Small intestine (tissue), 7 donors: ENCODE data around the gene SIX5. TPM values are rescaled to one million over a fixed set of nuclear protein-coding genes. Genes with fewer than 3 reads are reported as not detected.
"Not testable (repeated sequence)": the region's sequence is repeated elsewhere in the genome, so short reads cannot be mapped to it uniquely, and the experiment has no call there.

Source experiments
- DNase-seq, 2 donors: peaks; one replicate each; pipeline versions ENCODE4 v3.0.0 to v3.0.0-alpha.2; 2013
- FAIRE-seq: peaks from 2 replicates; lab custom pipeline; 2012; peaks lifted over from hg19 to GRCh38; lab: Jason Lieb, UNC
- H3K27ac ChIP-seq, 3 donors: one replicate each; pipeline ENCODE4 v1.5.1; 2013; ENCODE audit warnings: low read length in 2 of 3, mild to moderate bottlenecking in 2 of 3, control low read depth in 1 of 3, inconsistent platforms in 1 of 3, low read depth in 1 of 3, moderate library complexity in 1 of 3
- H3K27me3 ChIP-seq, 3 donors: one replicate each; pipeline ENCODE4 v1.6.1; 2013; ENCODE audit warnings: low read length in 3 of 3, inconsistent platforms in 1 of 3; ENCODE audit not compliant: control insufficient read depth in 3 of 3, insufficient read depth in 3 of 3
- H3K36me3 ChIP-seq, 3 donors: one replicate each; pipeline ENCODE4 v1.6.1; 2013; ENCODE audit warnings: low read length in 3 of 3, inconsistent platforms in 1 of 3, low read depth in 1 of 3, mild to moderate bottlenecking in 1 of 3, moderate library complexity in 1 of 3; ENCODE audit not compliant: control insufficient read depth in 3 of 3, insufficient read depth in 2 of 3
- H3K4me1 ChIP-seq, 3 donors: one replicate each; pipeline ENCODE4 v1.6.1; 2013; ENCODE audit warnings: low read length in 2 of 3, inconsistent platforms in 1 of 3, low read depth in 1 of 3, mild to moderate bottlenecking in 1 of 3, moderate library complexity in 1 of 3; ENCODE audit not compliant: control insufficient read depth in 3 of 3, insufficient read depth in 2 of 3
- H3K4me3 ChIP-seq, 3 donors: one replicate each; pipeline ENCODE4 v1.5.1; 2013; ENCODE audit warnings: low read length in 3 of 3, control low read depth in 1 of 3, inconsistent platforms in 1 of 3, low read depth in 1 of 3, mild to moderate bottlenecking in 1 of 3, moderate library complexity in 1 of 3
- H3K9me3 ChIP-seq, 2 donors: one replicate each; pipeline ENCODE4 v1.6.1; 2013; ENCODE audit warnings: low read depth in 1 of 2, low read length in 1 of 2; ENCODE audit not compliant: control insufficient read depth in 2 of 2, insufficient read depth in 1 of 2
- WGBS, 3 donors: extraction: QIAGEN DNeasy Blood & Tissue Kit; methylation state at CpG; one replicate each; pipeline ENCODE4 v1.1.7; 2013; 5-methylcytosine and 5-hydroxymethylcytosine counted together
- polyA plus RNA-seq, 4 donors: library from polyadenylated mRNA; stranded (reverse) in 3 of 4; unstranded in 1 of 4; fragments of 200-250 nt in 3 of 4; fragments of 120-200 nt in 1 of 4; gene quantifications; one replicate each; pipeline versions ENCODE4 v1.2.1 to v1.2.3, GENCODE V29; 2013
- donor health status: healthy with polysubstance abuse.
- donor health status: control.
- donor health status: control.
- donor health status: Bipolar disorder and iron deficiency.
- donor health status: healthy.

Gene SIX5
- polyA plus RNA-seq, 4 donors: 1.6 to 12.4 (median 6.3) TPM

DNA sequence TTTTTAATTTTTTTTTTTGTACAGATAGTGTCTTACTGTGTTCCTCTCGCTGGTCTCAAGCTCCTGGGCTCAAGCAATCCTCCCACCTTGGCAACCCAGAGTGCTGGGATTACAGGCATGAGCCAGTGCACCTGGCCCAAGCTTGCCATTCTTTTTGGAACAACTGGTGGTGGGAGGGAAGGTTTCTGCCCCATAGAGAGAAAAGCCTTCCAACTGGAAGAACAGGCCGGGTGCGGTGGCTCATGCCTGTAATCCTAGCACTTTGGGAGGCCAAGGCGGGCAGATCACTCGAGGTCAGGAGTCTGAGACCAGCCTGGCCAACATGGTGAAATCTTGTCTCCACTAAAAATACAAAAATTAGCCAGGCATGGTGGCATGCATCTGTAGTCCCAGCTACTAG, 30.5 kb upstream of the SIX5 start:
- H3K4me3 ChIP-seq, FAIRE-seq: not testable (repeated sequence)

GRCh38 chr19:45798995-45799517, 30.0 kb upstream of the SIX5 start:
- H3K27ac ChIP-seq: no peak overlapping the region
- no peaks in the 10 kb centered on the region for H3K9me3 ChIP-seq
- H3K27me3 ChIP-seq: peaks cover 0 to 3% (median 0%) of the 10 kb centered on the region in 3 donors
- 4 to 8% (median 6%) methylated on average over 10 of the region's 10 CpGs for WGBS, 3 donors
- no peak for FAIRE-seq
- no peak overlapping the region for H3K4me3 ChIP-seq
- H3K36me3 ChIP-seq: no peaks in the 10 kb centered on the region
- H3K4me1 ChIP-seq: no peaks in the 10 kb centered on the region
- peak; percentile 54 to 75 for DNase-seq

More for the DNA sequence above, 30.5 kb upstream of the SIX5 start:
- H3K4me1 ChIP-seq, H3K27ac ChIP-seq, H3K27me3 ChIP-seq, H3K9me3 ChIP-seq, DNase-seq, H3K36me3 ChIP-seq: not testable (repeated sequence)
- WGBS, 3 donors: 72 to 85% (median 76%) methylated on average over 5 of the region's 5 CpGs

DNA sequence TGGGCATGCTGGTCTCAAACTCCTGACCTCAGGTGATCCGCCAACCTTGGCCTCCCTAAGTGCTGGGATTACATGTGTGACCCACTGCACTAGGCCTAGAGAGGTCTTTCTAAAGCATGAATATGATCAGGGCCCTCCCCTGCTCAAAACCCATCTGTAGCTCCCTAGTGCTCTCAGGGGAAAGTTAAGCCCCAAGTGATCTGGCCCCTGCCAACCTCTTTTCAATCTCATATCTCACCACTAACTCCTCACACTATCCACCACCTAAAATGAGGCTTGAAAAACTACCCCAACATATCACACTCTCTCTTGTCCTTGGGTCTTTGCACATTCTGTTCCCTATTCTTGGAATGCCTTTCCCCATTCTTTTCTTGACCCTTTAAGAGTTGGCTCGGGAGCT, 25.6 kb upstream of the SIX5 start:
- Histone ChIP-seq H3K9me3 (no peaks in the 10 kb centered on the region), H3K4me1 (peaks cover 0 to 13% (median 6%) of the 10 kb centered on the region in 3 donors), H3K27me3 (no peaks in the 10 kb centered on the region), H3K4me3 (no peak overlapping the region), H3K36me3 (peaks cover 0 to 12% (median 0%) of the 10 kb centered on the region in 3 donors), H3K27ac (no peak overlapping the region)
- 70 to 77% (median 77%) methylated on average over 2 of the region's 2 CpGs for WGBS, 3 donors
- FAIRE-seq (no peak), DNase-seq (no peak)

DNA sequence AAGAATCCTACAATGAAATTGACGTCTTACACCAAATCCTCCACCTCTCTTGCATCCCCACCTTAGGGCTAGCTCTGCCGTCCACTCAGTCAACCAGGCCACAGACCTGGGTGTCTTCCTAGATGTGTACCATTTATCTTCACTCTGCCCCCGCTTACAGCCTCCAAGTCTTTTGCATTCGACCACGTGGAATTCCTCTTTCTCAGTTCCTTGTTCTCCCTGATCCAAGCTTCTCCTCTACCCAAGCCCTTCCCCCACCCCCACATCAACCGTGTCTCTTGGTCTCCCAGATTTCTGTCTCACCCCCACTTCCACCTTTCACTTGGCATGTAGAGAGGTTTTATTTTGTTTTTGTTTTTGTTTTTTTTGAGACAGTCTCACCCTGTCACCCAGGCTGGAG, 24.8 kb upstream of the SIX5 start:
- no peak overlapping the region for H3K4me3 ChIP-seq
- no peak for DNase-seq
- H3K9me3 ChIP-seq: no peaks in the 10 kb centered on the region
- no peak overlapping the region for H3K27ac ChIP-seq
- 30 to 47% (median 42%) methylated on average over 6 of the region's 6 CpGs for WGBS, 3 donors
- H3K4me1 ChIP-seq: peaks cover 0 to 13% (median 6%) of the 10 kb centered on the region in 3 donors
- H3K27me3 ChIP-seq: no peaks in the 10 kb centered on the region
- FAIRE-seq: no peak
- peaks cover 0 to 19% (median 0%) of the 10 kb centered on the region in 3 donors for H3K36me3 ChIP-seq

GRCh38 chr19:45793178-45793564, 24.1 kb upstream of the SIX5 start:
- FAIRE-seq (no peak), DNase-seq (no peak)
- no peaks in the 10 kb centered on the region for H3K27me3 ChIP-seq
- WGBS, 3 donors: 22 to 39% (median 36%) methylated on average over 3 of the region's 3 CpGs
- peak overlapping the region in 2 of 3 donors; percentile 19 to 62 for H3K27ac ChIP-seq
- no peaks in the 10 kb centered on the region for H3K9me3 ChIP-seq
- peaks cover 0 to 27% (median 0%) of the 10 kb centered on the region in 3 donors for H3K36me3 ChIP-seq
- H3K4me3 ChIP-seq: no peak overlapping the region
- H3K4me1 ChIP-seq: peaks cover 0 to 13% (median 6%) of the 10 kb centered on the region in 3 donors

DNA sequence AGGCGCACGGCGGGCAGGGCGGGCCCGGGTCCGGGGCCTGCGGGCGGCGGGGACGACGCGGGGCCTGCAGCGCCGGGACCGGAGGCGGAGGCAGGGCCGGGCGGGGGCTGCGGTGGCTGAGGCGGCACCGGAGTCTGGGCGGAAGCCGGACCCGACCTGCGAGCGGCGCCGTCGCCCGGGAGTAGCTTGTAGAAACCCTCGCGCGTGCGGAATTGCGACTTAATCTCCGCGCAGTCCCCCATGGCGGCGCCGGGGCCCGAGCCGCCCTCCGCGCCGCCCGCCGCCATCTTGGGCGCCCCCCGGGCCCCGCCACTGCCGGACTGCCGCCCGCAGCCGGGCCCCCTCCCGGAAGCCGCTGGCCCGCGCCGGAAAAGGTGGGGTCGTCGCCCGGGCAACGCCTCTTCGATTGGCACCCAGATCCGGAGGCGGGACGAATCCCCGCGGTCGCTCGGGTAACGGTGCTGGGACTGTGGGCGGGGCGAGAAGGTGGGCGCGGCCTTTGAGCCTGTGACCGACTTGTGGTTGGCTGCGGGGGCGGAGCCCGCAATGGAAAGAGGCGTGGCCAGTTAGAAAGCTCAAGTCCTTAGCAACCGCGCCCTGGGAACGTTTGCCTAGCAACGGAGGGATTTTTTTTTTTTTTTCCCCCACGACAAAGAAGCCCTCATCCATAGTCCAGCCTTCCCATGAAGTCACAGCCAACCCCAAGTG, 23.6 kb upstream of the SIX5 start, which contains the start of gene DMWD:
TSS of gene DMWD (minus strand) at position 376 of the 708 bp plus-strand sequence. CDS start at position 287, 89 bp downstream.
- H3K9me3 ChIP-seq: no peaks in the 10 kb centered on the region
- peaks cover 0 to 31% (median 0%) of the 10 kb centered on the region in 3 donors for H3K36me3 ChIP-seq
- peak within 1 kb of the TSS; percentile 55 to 89 (median 88) for H3K4me3 ChIP-seq
- no peaks in the 10 kb centered on the region for H3K27me3 ChIP-seq
- H3K4me1 ChIP-seq: peaks cover 0 to 13% (median 6%) of the 10 kb centered on the region in 3 donors
- 0 to 1% (median 1%) methylated on average over 47 to 86 of the region's 86 CpGs for WGBS, 3 donors
- DNase-seq (peak; percentile 99 to 100), FAIRE-seq (no peak)
- H3K27ac ChIP-seq: peak within 1 kb of the TSS in 2 of 3 donors; percentile 19 to 62

DNA sequence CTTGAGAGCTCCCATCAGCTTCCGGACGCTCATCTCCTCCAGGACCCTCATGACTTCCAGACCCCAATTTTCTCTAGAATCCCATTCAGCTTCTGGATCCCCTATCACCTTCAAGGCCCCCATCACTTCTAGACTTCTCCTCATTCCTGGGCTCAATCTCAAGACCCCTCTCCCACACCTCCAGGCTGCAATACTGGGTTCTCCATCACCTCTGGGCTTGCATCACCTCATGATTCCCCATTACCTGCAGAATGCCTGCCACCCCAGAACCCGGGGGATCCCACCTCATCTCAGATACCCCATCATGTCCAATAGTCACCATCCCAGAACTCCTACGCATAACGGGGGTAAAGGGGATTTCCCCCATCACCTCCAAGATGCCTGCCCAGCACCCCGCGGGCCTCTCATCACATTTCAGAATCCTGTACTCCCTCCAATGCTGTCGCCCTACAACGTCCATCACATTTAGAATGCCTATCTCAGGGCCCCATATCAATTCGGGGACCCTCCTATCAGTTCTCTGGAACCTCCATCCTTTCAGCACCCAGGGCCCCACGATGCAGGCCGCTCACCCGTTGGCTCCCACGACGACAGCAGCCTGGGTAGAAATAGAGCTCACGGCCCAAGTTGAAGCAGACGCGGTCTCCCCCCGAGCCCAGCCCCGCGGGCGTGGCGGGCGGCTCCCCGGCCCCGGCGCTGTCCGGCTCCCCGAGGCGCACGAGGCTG, 22.9 kb upstream of the SIX5 start:
- peak overlapping the region; percentile 55 to 89 (median 88) for H3K4me3 ChIP-seq
- peaks cover 0 to 39% (median 0%) of the 10 kb centered on the region in 3 donors for H3K36me3 ChIP-seq
- no peak for DNase-seq
- H3K4me1 ChIP-seq: peaks cover 0 to 13% (median 6%) of the 10 kb centered on the region in 3 donors
- H3K27me3 ChIP-seq: no peaks in the 10 kb centered on the region
- WGBS, 3 donors: 7 to 18% (median 10%) methylated on average over 16 to 31 of the region's 31 CpGs
- peak overlapping the region in 1 of 3 donors; percentile 57 for H3K27ac ChIP-seq
- no peaks in the 10 kb centered on the region for H3K9me3 ChIP-seq
- FAIRE-seq: no peak

DNA sequence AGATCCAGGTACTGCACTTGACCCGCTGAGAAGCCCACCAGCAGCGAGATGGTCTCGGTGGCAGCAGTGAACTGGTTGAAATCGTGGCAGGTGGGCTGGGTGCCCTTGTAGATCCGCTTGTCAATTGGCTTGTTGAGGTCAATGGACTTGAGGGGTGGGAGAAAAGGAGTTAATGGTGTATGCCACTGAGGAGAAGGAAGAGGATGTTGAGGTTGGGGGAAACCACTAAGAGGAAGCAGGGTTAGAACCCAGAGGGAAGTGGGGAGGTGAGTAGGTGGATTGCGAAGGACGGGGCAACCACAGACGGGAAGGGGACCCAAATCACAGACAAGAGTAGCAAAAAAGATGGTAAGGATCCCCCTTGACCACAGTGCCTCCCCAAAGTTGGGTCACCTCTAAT, 21.9 kb upstream of the SIX5 start:
- Histone ChIP-seq H3K36me3 (peaks cover 2 to 48% (median 6%) of the 10 kb centered on the region in 3 donors), H3K4me1 (peaks cover 0 to 13% (median 6%) of the 10 kb centered on the region in 3 donors), H3K4me3 (no peak overlapping the region), H3K9me3 (no peaks in the 10 kb centered on the region), H3K27ac (no peak overlapping the region), H3K27me3 (no peaks in the 10 kb centered on the region)
- DNase-seq (no peak), FAIRE-seq (no peak)
- WGBS, 3 donors: 69 to 89% (median 89%) methylated on average over 8 of the region's 8 CpGs
